ENCODE results near the gene FAM229A. TPM values are rescaled to one million over a fixed set of nuclear protein-coding genes. Genes with fewer than 3 reads are reported as not detected.

Gene FAM229A
- total and polyA plus RNA-seq, 2 of the 8 experiments (the other 6 are each of a cell fraction or from before 2014, with no cell fraction given): 4.1 to 4.2 TPM

DNA sequence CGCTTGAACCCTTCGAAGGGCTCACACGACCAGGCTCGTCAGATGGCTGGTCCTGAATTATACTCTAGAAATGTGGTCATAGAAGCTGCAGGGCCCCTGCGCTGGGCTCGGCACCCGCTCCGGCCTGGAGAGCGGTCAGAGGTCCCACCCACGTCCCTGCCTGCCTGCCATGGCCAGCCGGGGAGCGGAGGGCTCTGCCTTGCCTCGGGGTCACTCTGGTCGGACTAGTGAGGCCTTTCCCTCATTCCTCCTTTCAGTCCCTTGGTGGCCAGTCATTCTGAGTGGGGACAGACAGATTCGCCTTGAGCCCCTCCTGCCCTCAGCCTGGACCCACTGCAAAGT is 25.7 kb downstream of the FAM229A start:
- Histone ChIP-seq H3K27ac (ENCODE audit: low read depth, low read length) (no peak overlapping the region), H3K36me3 (ENCODE audit: control insufficient read depth in 2 of 4, insufficient read depth in 4 of 4, low read length in 3 of 4) (peaks cover 5 to 34% (median 10%) of the 10 kb centered on the region in 4 experiments; a peak in 6 of 8 replicates), H2AFZ (ENCODE audit: low read length) (no peak overlapping the region), H3K4ac (replicated peaks; ENCODE audit: insufficient read length, low read depth, low read length) (no peak overlapping the region), H3K4me1 (replicated peaks in 1 of 4; ENCODE audit: control insufficient read depth in 3 of 4, insufficient read depth in 4 of 4, low read length in 3 of 4) (peaks cover 5 to 37% (median 28%) of the 10 kb centered on the region in 4 experiments), H3K18ac (ENCODE audit: extremely low read depth, low read length) (peak overlapping the region; percentile 78), H2BK20ac (ENCODE audit: low read length) (0 out of 2 replicates have a peak overlapping the region, but pooled peaks have one; percentile 86), H4K8ac (ENCODE audit: extremely low read depth, insufficient read depth, low read length) (peak overlapping the region; percentile 22; the same call in 1 of the 2 replicates), H2BK15ac (ENCODE audit: low read length) (peak overlapping the region; percentile 75), H3K56ac (replicated peaks; ENCODE audit: insufficient read length, low read depth, low read length) (no peak overlapping the region), H3K27me3 (replicated peaks in 1 of 4; ENCODE audit: control insufficient read depth in 3 of 4, extremely low read depth in 1 of 4, insufficient read depth in 3 of 4, low read length in 3 of 4) (peaks cover 0 to 7% (median 2%) of the 10 kb centered on the region in 4 experiments; a peak in 4 of 7 replicates), H2BK120ac (replicated peaks; ENCODE audit: low read depth, low read length) (no peak overlapping the region), H4K20me1 (replicated peaks in 1 of 2; ENCODE audit: control insufficient read depth in 1 of 2, insufficient read depth in 2 of 2, low read length in 2 of 2) (peaks cover 9 to 15% of the 10 kb centered on the region in 2 experiments), H3K79me1 (ENCODE audit: low read depth, low read length) (peaks cover 2% of the 10 kb centered on the region; the same call in 1 of the 2 replicates), H3K4me2 (ENCODE audit: insufficient read depth in 1 of 2, low read depth in 2 of 2, low read length in 2 of 2) (peak overlapping the region; percentile 53 to 73), H2AK5ac (ENCODE audit: low read depth, low read length) (peak overlapping the region; percentile 6; the same call in 1 of the 2 replicates), H3K79me2 (ENCODE audit: control insufficient read depth in 1 of 2, insufficient read depth in 2 of 2, low read length in 2 of 2) (peaks cover 4 to 21% of the 10 kb centered on the region in 2 experiments; a peak in 3 of 4 replicates), H3K4me3 (ENCODE audit: extremely low read depth in 1 of 4, insufficient read depth in 2 of 4, low read depth in 3 of 4, low read length in 4 of 4) (peak overlapping the region; percentile 31 to 93 (median 68); a peak in 7 of 8 replicates), H4K91ac (replicated peaks; ENCODE audit: insufficient read length, low read length) (peak overlapping the region; percentile 4), H2BK12ac (ENCODE audit: low read depth, low read length) (0 out of 2 replicates have a peak overlapping the region, but pooled peaks have one; percentile 62), H3K14ac (ENCODE audit: insufficient read length) (no peak overlapping the region), H2BK5ac (ENCODE audit: low read depth, low read length) (no peak overlapping the region; the same call in 1 of the 2 replicates), H3K9ac (replicated peaks in 1 of 4; ENCODE audit: extremely low read depth in 1 of 4, low read depth in 3 of 4, low read length in 3 of 4) (no peak overlapping the region), H3K9me3 (ENCODE audit: insufficient read depth in 2 of 2, low read depth in 1 of 2, low read length in 1 of 2) (no peaks in the 10 kb centered on the region), H3K23ac (ENCODE audit: insufficient read length) (no peak overlapping the region), H4K5ac (ENCODE audit: insufficient read length, low read depth, low read length) (no peak overlapping the region), H3K23me2 (ENCODE audit: low read depth, low read length) (peaks cover 10% of the 10 kb centered on the region; the same call in 1 of the 2 replicates)
- DNase-seq (ENCODE audit: low read depth in 1 of 2, low spot score in 2 of 2) (no peak), FAIRE-seq (no peak)
- 37% methylated on average over 15 of the region's 15 CpGs; no CpG with 5 or more reads in 1 of the 2 experiments for WGBS, 2 experiments (ENCODE audit: extremely low coverage in 1 of 2, insufficient coverage in 1 of 2, insufficient read length in 1 of 2, insufficient replicate concordance in 2 of 2, low coverage in 1 of 2, low lambda C conversion rate in 2 of 2, missing lambda C conversion rate in 1 of 2)
- POLR2A ChIA-PET (ENCODE audit: partially characterized antibody): interaction anchor here (0.7 to 13.4 kb wide), 33 partner anchors 9 to 1756 kb away, joined by 3 to 321 read pairs (median 5); partner anchors contain the start of genes BSDC1, CCDC28B, EIF3I and FAM167B
- TF ChIP-seq EGR1 (IDR thresholded peaks at IDR 0.05; ENCODE audit: borderline replicate concordance, low read depth, low read length) (no peak), SUZ12 (IDR thresholded peaks at IDR 0.05; ENCODE audit: low read length) (no peak), CBX5 (IDR thresholded peaks at IDR 0.05; ENCODE audit: low read depth, low read length) (no peak), TAF7 (optimal IDR thresholded peaks at IDR 0.05; ENCODE audit: borderline replicate concordance, low read depth, low read length) (no peak), CHD2 (IDR thresholded peaks at IDR 0.05; ENCODE audit: low read length) (no peak), SIX5 (IDR thresholded peaks at IDR 0.05; ENCODE audit: low read depth, low read length) (no peak), BRCA1 (IDR thresholded peaks at IDR 0.05; ENCODE audit: low read depth, low read length) (no peak), SP4 (IDR thresholded peaks at IDR 0.05; ENCODE audit: low read length) (no peak), KDM1A (IDR thresholded peaks at IDR 0.05; ENCODE audit: borderline replicate concordance, low read length) (no peak)
- TF ChIP-seq, protein P1, sequence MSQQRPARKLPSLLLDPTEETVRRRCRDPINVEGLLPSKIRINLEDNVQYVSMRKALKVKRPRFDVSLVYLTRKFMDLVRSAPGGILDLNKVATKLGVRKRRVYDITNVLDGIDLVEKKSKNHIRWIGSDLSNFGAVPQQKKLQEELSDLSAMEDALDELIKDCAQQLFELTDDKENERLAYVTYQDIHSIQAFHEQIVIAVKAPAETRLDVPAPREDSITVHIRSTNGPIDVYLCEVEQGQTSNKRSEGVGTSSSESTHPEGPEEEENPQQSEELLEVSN (IDR thresholded peaks at IDR 0.05): no peak
- CTCF ChIA-PET (ENCODE audit: partially characterized antibody): interaction anchor here (1.5 to 1.7 kb wide), 2 partner anchors 14 to 21 kb away, joined by 5 read pairs; no protein-coding TSS in a partner anchor
